Dedifferentiated amniotic fluid mesenchymal stem cell (primary cell): ENCODE results near the gene ARSA.
"Not testable (repeated sequence)": the region's sequence is repeated elsewhere in the genome, so short reads cannot be mapped to it uniquely, and the experiment has no call there.

Source experiments
- DNase-seq: peaks from one replicate; pipeline ENCODE4 v3.0.0-alpha.2; 2016; ENCODE audit errors: extremely low spot score

ARSA gene

GRCh38 chr22:50627642-50628542, at the start of gene ARSA:
ARSA (minus strand) TSS chr22:50628152; CDS start chr22:50627779, 373 bp downstream.
- DNase-seq, result peak; percentile 62

DNA sequence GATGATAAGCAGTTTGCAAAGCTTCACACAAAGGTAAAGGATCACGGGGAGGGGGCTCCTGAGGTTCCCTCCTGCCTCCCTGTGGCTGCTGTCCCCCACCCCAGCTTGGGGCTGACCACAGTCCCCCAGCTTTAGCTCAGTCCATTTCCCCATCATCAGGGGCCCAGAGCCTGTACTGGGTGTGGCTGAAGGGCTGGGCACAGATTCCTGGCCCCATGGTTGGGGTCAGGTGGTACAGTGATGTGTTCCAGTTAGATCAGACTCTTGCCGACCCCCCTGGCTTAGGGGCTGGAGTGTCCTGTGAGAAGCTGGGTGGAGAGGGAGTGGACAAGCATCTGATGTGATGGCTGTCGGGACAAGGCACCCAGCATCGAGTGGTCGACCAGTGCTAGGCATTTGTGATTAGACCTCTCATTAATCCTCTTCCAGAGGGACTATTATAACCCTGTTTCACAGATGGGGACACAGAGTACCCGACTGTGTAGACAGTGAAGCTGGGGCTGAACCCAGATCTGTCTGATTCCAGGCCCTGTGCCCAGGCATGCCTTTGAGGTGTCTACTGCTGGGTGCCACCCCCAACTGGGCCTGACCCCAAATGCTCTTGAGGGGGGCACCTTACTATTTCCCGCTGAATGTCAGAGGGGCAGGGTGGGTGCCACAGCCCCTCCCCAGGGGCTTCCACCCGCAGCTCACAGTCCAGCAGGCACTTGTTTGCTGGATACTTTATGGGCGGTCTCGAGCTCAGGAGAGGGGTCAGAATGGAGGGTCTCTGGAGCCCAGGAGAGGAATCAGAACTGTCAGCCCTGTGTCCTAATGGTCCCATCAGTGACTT, 48.9 kb upstream of the ARSA start:
- no peak for DNase-seq

- DNase-seq, result no peak
Measured at GRCh38 chr22:50676180-50676636, 48.3 kb upstream of the ARSA start.

- DNase-seq, result no peak
Measured at GRCh38 chr22:50675553-50676179, 47.7 kb upstream of the ARSA start.

DNA sequence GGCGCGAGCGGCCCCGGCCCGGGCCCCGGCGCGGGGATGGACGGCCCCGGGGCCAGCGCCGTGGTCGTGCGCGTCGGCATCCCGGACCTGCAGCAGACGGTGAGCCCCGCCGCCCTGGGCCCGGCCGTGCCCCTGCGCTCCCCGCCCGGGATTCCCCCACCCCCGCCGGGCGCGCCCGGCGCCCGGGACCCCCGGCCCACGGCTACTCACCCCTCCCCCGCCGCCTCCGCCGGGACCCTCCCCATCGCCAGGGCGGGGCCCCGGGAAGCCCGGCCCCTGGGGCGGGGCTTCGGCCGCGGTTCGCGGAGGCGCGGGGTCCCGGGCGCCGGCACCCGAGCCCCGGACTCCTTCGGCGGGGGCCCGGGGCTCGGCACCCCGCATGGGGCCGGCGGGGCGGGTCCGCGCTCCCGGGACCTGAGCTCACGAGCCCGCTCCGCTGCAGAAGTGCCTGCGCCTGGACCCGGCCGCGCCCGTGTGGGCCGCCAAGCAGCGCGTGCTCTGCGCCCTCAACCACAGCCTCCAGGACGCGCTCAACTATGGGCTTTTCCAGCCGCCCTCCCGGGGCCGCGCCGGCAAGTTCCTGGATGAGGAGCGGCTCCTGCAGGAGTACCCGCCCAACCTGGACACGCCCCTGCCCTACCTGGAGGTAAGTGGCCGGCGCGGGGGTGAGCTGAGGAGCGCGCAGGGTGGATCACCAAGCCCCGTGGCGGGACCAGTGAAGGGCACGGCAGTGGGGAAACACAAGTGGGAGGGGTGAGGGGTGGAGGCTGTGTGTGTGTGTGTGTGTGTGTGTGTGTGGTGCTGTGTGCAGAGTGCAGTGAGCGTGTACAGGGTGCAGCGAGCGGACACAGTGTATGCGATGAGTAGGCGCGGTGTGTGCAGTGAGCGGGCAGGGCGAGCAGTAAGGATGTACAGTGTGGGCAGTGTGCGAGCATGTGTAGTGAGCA, 46.9 kb upstream of the ARSA start:
- no peak for DNase-seq

- no peak for DNase-seq
Measured at GRCh38 chr22:50674130-50674500, 46.2 kb upstream of the ARSA start.

DNA sequence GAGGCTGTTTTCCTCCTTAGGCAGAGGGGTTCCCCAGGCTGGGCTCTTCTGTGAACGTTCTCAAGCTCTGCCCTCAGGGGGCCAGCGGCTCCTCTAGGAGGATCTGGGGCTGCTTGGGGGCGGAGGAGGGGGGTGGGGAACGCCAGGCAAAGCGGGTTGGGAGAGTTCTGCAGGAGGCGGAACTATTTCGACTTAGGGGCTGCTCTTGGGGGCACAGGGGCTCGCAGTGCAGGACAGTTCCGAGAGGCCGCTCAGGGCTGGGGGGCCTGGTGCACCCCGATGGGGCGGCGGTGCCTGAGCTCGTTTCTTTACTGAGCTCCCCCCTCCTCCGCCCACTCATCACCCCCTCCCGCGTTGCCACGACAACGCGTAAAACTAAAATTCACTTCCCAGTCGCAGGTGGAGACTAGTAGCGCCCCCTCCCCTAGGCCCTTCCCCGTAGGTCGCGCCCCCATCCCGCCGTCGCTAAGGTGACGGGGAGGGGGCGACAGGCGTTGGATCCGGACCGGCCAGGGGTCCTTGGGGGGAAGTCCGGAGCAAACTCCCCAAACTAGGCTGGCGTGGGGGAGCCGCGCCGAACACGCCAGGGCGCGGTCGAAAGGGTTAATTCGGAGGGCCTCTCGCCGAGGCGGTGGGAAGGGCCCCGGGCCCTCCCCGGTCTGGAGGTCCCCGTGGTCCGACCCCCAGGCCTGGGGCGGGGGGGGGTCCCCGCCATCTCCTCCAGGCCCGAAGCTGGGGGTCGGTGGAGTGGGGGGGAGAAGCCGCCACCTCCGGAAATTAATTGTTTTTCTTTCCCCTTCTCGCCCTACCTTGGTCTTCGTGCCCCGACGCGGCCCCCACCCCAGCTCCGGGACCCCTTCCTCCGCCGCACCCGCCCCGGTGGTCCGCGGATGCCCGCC, 45.5 kb upstream of the ARSA start:
- no peak for DNase-seq

- DNase-seq, result no peak
Measured at GRCh38 chr22:50672471-50673230, 44.7 kb upstream of the ARSA start, which contains the start of gene SHANK3. SHANK3 (plus strand) TSS chr22:50672823.

DNA sequence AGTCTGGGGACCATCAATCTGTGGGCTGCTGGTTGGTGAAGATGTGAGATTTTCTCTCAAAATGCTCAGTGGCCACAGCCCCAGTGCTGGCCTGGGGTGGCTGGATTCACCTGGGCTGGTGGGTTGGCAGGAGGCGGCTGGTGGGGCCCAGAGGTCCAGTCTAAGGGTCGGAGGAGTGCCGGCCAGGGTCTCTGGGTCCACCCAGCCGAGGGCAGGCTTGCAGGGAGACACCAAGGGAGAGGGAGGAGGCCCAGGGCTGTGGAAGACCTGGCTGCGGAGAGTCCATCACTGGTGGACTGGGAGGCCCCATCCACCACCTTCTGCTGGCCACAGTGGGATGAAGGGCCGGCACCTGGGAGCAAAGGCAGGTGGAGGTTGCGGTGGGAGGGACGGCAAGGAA, 44.1 kb upstream of the ARSA start:
- DNase-seq, result no peak

GRCh38 chr22:50671641-50672040, 43.7 kb upstream of the ARSA start:
- DNase-seq, result no peak

- no peak for DNase-seq
Measured at GRCh38 chr22:50670914-50671538, 43.1 kb upstream of the ARSA start.

DNA sequence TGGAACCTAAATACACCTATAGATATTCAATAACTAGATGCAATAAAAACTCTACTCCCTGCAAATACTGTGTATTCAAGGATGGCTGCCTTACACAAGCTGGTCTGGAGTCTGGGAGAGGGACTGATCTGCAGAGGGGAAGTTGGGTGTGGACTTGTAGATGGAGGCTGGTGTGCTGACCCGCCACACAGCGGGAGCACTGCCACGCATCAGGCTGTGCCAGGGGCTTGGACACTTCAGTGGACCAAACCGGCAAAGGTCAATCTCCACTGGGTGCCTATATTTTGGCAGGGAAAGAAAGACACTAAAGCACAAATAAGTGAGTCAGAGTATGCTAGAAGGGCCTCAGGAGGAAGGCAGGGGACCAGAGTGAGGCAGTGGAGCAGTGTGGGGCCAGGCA, 42.6 kb upstream of the ARSA start:
- DNase-seq, result no peak

GRCh38 chr22:50665738-50666137, 37.8 kb upstream of the ARSA start:
- no peak for DNase-seq

GRCh38 chr22:50665212-50665611, 37.3 kb upstream of the ARSA start:
- DNase-seq, result no peak

- no peak for DNase-seq
Measured at GRCh38 chr22:50660306-50660705, 32.4 kb upstream of the ARSA start.

DNA sequence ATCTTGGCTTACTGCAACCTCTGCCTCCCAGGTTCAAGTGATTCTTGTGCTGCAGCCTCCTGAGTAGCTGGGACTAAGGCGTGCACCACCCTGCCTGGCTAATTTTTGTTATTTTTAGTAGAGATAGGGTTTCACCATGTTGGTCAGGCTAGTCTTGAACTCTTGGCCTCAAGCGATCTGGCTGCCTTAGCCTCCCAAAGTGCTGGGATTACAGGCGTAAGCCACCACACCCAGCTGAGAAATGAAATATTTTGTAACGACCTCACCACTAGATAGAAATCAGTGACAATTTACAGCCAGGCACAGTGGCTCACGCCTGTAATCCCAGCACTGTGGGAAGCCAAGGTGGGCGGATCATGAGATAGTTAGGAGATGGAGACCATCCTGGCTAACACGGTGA, 31.8 kb upstream of the ARSA start:
- DNase-seq, result not testable (repeated sequence)

DNA sequence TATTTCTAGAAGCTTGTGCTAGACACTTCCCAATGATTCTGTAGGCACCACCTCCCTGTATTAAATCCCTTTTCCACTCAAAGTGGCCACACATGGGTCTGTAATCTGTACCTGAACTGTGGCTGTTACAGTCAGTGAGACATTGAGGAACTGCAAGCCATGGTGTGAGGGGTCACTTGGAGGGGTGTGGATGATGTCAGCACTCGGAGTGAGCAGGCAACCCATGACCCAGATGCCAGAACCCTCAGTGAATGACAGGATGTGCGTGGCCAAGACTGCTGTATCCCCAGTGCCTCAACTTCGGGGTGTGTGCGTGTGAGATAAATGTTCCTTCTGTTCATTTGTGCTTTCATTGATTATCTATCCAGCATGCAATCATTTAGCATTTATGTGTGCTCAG, 30.0 kb upstream of the ARSA start:
- DNase-seq, result no peak

DNA sequence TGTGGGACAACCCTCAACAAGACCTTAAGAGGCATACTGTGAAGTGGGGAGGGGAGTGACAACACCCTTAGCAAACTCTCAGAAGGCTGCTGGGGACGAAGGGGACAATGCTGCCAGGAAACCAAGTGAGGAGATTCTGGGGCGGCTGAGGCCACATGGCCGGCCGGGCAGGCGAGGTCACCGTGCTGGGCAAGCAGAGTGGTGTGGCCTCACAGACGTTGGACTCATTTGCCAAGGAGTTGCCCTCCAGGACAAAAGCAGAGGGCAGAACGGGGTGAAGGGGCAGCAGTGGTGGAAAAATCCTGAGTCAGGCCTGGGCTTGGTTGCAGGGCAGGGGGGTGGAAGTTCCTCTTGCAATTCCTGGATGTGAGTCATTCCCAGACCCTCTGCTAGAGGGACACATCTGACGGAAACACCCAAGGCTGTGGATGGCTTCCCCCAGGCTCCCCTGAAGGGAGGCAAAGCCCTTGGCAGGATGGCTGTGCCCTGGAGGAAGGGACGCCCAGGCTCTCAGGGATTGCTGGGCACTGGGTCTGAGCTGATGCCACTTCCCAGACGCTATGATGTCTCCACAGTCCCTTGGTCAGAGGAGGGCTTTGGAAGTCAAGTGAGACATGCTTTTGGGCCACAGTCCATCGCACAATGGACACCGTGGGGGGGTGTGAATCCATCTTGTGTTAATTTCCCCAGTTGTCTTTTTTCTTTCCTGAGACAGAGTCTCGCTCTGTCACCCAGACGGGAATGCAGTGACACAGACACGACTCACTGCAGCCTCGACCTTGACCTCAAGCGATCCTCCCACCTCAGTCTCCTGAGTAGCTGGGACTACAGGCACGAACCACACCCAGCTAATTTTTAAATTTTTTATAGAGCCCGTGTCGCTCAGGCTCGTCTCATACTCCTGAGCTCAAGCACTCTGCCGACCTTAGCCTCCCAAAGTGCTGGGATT, 28.4 kb upstream of the ARSA start:
- DNase-seq, result no peak
